Measurements from ENCODE around the gene AHCYL1.

DNA sequence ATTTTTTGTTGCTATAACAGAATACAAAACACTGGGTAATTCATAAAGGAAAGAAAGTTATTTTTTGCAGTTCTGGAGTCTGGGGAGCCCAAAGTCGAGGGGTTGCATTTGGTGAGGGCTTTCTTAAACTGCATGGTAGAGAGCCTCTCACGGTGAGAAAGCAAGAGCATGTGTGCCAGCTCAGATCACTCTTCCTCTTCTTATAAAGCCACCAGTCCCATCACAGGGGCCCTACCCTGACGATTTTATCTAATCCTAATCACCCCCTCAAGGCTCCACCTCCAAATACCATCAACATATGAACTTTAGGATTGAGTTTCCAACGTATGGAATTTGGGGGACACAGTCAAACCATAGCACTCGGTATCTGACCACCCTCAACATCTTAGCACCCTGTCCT lies 48.9 kb downstream of the AHCYL1 start:
- TF ChIP-seq, protein P1, sequence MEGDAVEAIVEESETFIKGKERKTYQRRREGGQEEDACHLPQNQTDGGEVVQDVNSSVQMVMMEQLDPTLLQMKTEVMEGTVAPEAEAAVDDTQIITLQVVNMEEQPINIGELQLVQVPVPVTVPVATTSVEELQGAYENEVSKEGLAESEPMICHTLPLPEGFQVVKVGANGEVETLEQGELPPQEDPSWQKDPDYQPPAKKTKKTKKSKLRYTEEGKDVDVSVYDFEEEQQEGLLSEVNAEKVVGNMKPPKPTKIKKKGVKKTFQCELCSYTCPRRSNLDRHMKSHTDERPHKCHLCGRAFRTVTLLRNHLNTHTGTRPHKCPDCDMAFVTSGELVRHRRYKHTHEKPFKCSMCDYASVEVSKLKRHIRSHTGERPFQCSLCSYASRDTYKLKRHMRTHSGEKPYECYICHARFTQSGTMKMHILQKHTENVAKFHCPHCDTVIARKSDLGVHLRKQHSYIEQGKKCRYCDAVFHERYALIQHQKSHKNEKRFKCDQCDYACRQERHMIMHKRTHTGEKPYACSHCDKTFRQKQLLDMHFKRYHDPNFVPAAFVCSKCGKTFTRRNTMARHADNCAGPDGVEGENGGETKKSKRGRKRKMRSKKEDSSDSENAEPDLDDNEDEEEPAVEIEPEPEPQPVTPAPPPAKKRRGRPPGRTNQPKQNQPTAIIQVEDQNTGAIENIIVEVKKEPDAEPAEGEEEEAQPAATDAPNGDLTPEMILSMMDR (IDR thresholded peaks at IDR 0.05) = no peak
- TF ChIP-seq EZH2 (IDR thresholded peaks at IDR 0.05) = no peak

All from neural progenitor cell (in vitro differentiated cells).